GM18907 (cell line): ENCODE results near the gene TPM1.

ENCODE experiments used
- ATAC-seq: cut with Tn5 transposase; IDR thresholded peaks from one replicate; pipeline ENCODE4 v1.9.1; 2021; ENCODE audit warnings: mild to moderate bottlenecking, moderate library complexity; ENCODE audit not compliant: unreplicated experiment

The TPM1 gene

GRCh38 chr15:63015618-63016017 is 26.9 kb upstream of the TPM1 start:
- no peak for ATAC-seq

DNA sequence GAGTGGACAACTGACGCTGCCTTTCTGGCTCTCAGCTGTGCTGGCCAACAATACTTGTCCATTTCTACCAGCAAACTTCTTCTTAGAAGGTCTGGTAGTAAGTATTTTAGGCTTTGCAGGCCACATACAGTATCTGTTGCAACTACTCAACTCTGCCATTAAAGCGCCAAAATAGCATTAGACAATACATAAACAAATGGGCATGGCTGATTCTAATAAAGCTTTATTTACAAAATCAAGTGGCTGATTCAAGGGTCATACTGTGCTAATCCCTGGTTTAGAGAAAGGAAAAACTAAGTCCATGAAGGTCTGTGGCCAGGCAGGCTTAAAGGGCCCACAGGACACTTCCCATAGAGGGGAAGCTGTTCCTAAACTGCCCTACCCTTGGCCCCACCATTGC is 26.3 kb upstream of the TPM1 start:
- no peak for ATAC-seq

GRCh38 chr15:63018639-63019038 is 23.9 kb upstream of the TPM1 start:
- ATAC-seq, result no peak

- ATAC-seq, result no peak
These were observed 22.9 kb upstream of the TPM1 start for GRCh38 chr15:63019511-63020109.

GRCh38 chr15:63020128-63020527 is 22.4 kb upstream of the TPM1 start:
- ATAC-seq, result no peak

DNA sequence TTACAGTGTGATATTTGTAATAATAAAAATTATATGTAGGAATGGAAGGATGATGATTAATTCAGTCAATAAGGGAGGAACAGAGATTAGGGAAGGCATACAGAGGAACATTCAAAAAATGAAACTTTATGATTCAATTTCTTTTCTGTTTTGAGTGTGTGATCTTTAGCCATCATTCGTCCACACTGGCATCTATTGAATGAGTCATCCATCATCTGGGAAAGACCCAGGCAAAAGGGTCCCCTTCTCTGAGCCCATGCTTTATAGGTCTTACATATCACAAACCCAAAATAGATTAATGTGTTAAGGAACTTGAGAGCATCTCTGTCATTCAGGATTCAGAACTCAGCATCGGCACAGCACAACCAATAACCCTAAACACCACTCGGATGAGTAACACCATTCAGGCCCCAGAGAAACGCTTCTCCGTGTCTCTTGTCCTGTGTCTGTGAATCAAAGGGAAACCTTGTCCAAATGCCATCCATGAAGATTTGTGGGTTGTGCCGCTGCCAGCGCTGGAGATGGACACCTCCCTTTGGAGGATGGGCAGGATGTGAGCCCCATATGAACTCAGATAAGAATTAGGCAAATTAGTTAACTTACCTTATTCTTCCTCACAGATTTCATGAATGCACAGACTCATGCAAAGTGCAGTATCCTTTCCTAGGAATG is 21.7 kb upstream of the TPM1 start:
- no peak for ATAC-seq

- ATAC-seq, result no peak
These were observed 20.4 kb upstream of the TPM1 start for GRCh38 chr15:63022181-63022580.

DNA sequence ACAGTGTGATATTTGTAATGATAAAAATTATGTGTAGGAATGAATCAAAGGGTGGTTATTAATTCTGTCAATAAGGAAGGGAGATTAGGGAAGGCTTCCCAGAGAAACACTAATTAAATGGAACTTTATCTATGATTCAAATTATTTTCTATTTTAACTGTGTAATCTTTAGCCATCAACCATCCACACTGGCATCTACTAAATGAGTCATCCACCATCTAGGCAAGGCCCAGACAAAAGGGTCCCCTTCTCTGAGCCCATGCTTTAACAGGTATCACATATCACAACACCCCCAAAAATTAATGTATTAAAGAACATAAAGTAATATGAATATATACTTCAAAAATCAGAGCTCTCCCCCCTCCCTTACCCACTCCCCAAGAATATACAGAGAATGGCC is 19.9 kb upstream of the TPM1 start:
- no peak for ATAC-seq

GRCh38 chr15:63023351-63023945 is 19.1 kb upstream of the TPM1 start:
- ATAC-seq, result no peak

DNA sequence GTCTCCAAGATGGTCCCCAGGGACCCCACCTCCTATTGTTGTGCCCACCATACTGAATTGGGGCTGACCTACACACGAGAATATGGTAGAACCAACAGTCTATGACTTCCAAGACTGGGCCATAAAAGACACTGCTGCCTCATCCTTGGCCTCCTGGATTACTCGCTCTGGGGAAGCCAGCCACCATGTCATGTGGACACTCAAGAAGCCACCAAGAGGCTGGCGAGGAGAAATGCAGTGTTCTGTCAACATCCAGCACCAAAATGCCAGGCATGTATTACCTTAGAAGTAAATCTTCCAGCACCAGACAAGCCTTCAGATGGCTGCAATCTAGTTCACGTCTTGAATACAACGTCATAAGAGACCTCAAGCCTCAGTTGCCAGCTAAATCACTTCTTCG is 17.1 kb upstream of the TPM1 start:
- no peak for ATAC-seq

DNA sequence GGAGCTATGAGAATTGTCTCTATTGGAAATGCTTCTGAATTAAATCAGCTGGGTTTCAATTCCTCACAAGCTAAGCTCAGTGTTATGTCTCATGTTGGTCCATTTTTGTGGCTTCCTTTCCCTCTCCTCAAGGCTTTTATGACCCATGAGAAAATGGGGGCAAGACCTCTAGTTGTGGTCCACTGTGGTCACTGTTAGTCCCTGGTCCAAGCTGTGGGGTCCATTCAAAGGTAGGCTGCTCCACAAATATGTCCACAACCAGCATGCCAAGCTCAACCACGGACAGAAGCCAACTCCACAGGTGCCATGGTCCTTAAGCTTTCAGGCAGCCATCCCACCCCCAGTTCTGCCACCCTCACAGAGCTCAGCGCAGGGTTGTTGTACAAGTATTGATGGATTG is 14.9 kb upstream of the TPM1 start:
- no peak for ATAC-seq

DNA sequence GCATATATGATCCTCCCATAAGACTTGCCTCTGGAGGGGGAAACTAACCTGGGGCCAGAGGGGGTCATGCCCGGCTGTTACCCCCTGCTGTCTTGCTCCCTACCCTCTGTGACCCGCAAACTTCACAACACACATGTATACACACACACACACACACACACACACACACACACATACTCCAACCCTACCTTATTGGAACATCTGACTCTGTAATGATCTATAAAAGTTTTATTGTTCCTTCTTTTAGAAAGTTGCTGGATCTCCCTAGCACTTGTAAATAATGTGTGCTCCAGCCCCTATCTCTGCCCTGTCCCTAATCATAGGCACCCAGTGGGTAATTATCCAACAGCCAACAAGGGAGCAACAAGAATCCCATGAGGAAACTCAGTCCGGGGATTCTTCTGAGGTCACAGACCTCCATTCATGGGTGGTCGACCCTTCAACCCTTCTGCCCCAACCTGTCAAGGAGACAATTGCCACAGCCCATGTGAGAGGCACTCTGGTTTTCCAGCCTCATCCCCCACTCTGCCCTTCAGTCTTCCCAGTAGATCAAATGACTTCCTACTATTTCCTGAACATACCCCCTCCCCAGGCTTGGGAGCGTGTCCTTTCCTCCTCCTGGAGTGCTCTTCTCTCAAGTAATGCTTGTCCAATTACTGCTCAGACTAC is 14.0 kb upstream of the TPM1 start:
- no peak for ATAC-seq

DNA sequence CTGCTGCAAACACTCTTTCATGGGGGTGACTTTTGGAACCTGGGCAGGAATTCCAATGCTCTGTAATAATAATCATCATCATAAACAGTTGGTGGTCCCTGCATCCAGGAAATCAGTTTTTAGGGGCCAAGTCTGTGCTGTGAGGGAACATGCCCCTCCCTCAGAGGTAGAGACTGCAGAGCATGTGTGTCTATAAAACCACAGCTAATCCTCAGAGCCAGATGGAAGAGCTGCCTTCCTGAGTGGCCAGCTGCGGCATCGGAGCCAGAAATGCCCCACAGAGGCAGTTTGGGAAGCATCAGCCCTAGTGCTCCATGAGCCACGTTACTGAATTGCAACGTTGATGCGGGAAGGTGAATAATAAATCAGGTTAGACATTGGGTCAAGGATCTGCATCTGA is 12.9 kb upstream of the TPM1 start:
- no peak for ATAC-seq

- ATAC-seq, result no peak
These were observed 12.4 kb upstream of the TPM1 start for GRCh38 chr15:63030101-63030551.

- ATAC-seq, result no peak
These were observed 8.0 kb upstream of the TPM1 start for GRCh38 chr15:63034578-63034977.

GRCh38 chr15:63035253-63035652 is 7.3 kb upstream of the TPM1 start:
- ATAC-seq, result no peak

DNA sequence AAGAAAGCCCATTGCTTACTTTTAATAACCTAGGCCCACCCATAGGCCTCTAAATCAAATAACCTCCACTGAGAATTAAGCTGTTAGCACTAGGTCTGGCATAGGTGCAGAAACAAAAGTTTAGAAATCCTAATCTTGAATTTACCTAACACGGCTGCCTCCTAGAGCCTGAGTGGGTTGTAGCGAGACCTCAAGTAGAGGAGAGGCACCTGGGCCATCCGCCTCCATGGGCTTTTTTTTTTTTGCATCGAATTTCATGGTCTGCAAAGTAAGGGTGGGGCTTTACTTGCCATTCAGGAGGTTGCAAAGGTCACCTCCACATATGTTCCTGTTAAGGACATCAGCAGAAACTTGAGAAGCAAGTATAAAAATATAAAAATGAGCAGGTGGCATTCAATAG is 6.6 kb upstream of the TPM1 start:
- ATAC-seq, result no peak

DNA sequence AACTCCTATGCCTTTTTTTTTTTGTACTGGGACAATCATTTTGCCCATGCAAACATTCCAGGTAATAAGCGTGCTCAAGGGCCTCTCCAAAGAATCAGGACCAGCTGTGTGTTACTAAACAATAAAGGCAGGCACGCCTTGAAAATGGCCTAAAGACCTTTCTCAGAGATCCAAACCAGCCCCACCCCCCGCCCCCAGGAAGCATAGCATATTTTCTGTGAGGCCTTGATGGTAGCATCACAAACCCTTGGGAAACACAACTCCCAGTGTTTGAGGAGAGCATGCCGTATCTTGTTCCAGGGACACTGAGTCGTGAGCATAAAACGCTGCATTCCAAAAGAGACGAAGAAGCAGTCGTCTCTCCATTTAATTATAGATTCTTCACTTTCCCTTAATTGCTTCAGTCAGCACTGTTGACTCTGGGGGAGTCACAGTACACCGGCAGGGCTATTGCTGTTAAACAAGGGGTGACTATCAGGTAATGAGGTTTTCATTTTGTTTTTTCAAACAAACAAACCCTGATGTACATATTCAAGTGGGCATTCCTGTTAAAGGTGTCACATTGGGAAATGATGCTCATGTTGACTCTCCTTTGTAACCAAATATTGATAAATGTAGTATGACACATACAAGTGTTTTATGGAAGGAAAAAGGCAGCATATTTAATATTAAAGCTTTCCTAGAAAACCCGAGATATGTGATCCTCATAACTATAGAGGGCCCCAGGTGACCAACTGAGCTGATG is 4.4 kb upstream of the TPM1 start:
- ATAC-seq, result no peak

- no peak for ATAC-seq
These were observed 3.4 kb upstream of the TPM1 start for GRCh38 chr15:63038926-63039673.

DNA sequence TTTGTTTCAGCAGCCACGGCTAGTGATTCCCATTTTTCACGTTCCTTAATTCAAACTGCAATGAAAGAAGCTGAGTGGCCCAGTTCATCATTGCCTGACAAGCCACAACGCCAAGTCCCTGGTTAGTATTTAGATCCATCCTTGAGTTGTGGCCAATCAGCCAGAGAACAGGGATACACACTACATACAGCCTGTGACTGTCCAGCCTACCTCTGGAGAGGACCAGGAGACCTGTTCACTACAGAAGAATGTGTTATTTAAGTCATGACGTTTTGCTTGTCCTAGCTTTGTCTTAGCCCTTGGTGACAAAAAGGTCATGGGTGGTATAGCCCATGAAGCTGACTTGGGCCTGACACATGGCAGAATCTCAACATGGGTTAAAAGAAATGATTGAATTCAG is 2.7 kb upstream of the TPM1 start:
- ATAC-seq, result no peak

DNA sequence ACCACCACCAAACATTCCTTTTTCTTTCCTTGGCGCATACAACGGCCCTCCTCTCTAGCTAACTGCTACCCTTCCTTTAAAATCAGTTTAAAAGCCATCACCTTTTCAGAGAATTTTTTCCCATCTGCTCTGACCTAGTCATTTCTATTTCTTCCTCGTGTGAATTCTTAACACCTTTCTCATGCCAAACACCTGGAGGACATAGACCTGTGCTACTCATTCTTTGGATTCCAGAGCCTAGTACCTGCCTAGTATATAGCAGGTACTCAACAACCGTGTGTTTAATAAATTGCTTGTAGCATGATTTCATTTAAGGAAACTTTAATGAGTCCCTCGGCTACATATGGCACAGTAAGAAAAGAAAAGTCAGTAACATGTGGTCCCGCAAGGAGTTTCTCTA is 2.0 kb upstream of the TPM1 start:
- no peak for ATAC-seq
